CD14-positive monocyte (primary cell): ENCODE results near the gene SNAI3. TPM values are rescaled to one million over a fixed set of nuclear protein-coding genes. Genes with fewer than 3 reads are reported as not detected.

Experiments
- DNase-seq, 3 donors: peaks; one replicate each; pipeline ENCODE4 v3.0.0-alpha.2; 2011 to 2022
- H2AFZ ChIP-seq: 2 replicates; pipeline ENCODE4 v1.6.0; 2012; ENCODE audit warnings: mild to moderate bottlenecking, low read depth, low read length, inconsistent platforms; ENCODE audit not compliant: insufficient read depth, poor library complexity, severe bottlenecking
- H3K27ac ChIP-seq, 2 donors: 1 replicate in 1 of 2; 2 replicates in 1 of 2; pipeline ENCODE4 v1.5.1; 2012 to 2013; ENCODE audit warnings: low read length in 2 of 2, control low read depth in 1 of 2, inconsistent platforms in 1 of 2, low read depth in 1 of 2, mild to moderate bottlenecking in 1 of 2
- H3K27me3 ChIP-seq, 2 donors: one replicate each; pipeline versions ENCODE4 v1.6.0 to v1.6.1; 2011 to 2013; ENCODE audit warnings: low read length in 2 of 2; ENCODE audit not compliant: control insufficient read depth in 2 of 2, insufficient read depth in 2 of 2
- H3K36me3 ChIP-seq, 2 donors: replicated peaks in 1 of 2; 1 replicate in 1 of 2; 2 replicates in 1 of 2; pipeline versions ENCODE4 v1.5.1 to v1.6.1; 2012 to 2013; ENCODE audit warnings: low read length in 2 of 2, control low read depth in 1 of 2, inconsistent platforms in 1 of 2, mild to moderate bottlenecking in 1 of 2; ENCODE audit not compliant: insufficient read depth in 2 of 2, control insufficient read depth in 1 of 2
- H3K4me1 ChIP-seq, 2 donors: 1 replicate in 1 of 2; 2 replicates in 1 of 2; pipeline versions ENCODE4 v1.5.1 to v1.6.1; 2012 to 2013; ENCODE audit warnings: low read length in 2 of 2, control low read depth in 1 of 2, inconsistent platforms in 1 of 2, mild to moderate bottlenecking in 1 of 2, moderate library complexity in 1 of 2; ENCODE audit not compliant: insufficient read depth in 2 of 2, control insufficient read depth in 1 of 2
- H3K4me2 ChIP-seq: replicated peaks from 2 replicates; pipeline ENCODE3; 2012; ENCODE audit warnings: low read length, moderate library complexity, mild to moderate bottlenecking; ENCODE audit not compliant: poor library complexity, severe bottlenecking; ENCODE audit errors: extremely low read depth
- H3K4me3 ChIP-seq, 3 experiments: fragments of 200-600 bp in 1 of 3; sonication (generic) in 1 of 3; replicated peaks in 1 of 3; 1 replicate in 2 of 3; 2 replicates in 1 of 3; pipeline ENCODE4 v1.5.1; 2011 to 2013; ENCODE audit warnings: low read length in 3 of 3, mild to moderate bottlenecking in 3 of 3, control low read depth in 2 of 3, low read depth in 2 of 3, inconsistent platforms in 1 of 3, moderate library complexity in 1 of 3
- H3K79me2 ChIP-seq: 2 replicates; pipeline ENCODE4 v1.6.0; 2012; ENCODE audit warnings: mild to moderate bottlenecking, control low read depth, inconsistent platforms, low read length, moderate library complexity; ENCODE audit not compliant: insufficient read depth
- H3K9ac ChIP-seq: 2 replicates; pipeline ENCODE4 v1.6.0; 2017; ENCODE audit warnings: low read length, mild to moderate bottlenecking; ENCODE audit not compliant: insufficient read depth, poor library complexity, severe bottlenecking
- H3K9me3 ChIP-seq, 2 donors: replicated peaks in 1 of 2; 1 replicate in 1 of 2; 2 replicates in 1 of 2; pipeline versions ENCODE4 v1.5.1 to v1.6.1; 2012 to 2013; ENCODE audit warnings: low read length in 2 of 2, control low read depth in 1 of 2; ENCODE audit not compliant: control insufficient read depth in 1 of 2, insufficient read depth in 1 of 2
- H4K20me1 ChIP-seq: 2 replicates; pipeline ENCODE4 v1.6.0; 2012; ENCODE audit warnings: mild to moderate bottlenecking, low read length, control low read depth, moderate library complexity; ENCODE audit not compliant: insufficient read depth
- H3K27ac Mint-ChIP-seq, 7 donors: one replicate each; pipeline ENCODE4 v1.8.0; 2020; ENCODE audit warnings: mild to moderate bottlenecking in 7 of 7, mixed read lengths in 7 of 7, moderate library complexity in 6 of 7, inconsistent platforms in 2 of 7
- H3K27me3 Mint-ChIP-seq, 3 donors: one replicate each; pipeline ENCODE4 v1.8.0; 2021 to 2022; ENCODE audit warnings: low read depth in 3 of 3, mild to moderate bottlenecking in 3 of 3, mixed read lengths in 3 of 3, moderate library complexity in 3 of 3, inconsistent platforms in 1 of 3
- H3K36me3 Mint-ChIP-seq, 2 donors: one replicate each; pipeline ENCODE4 v1.8.0; 2020; ENCODE audit warnings: mixed read lengths in 2 of 2, inconsistent platforms in 1 of 2, mild to moderate bottlenecking in 1 of 2
- H3K4me1 Mint-ChIP-seq: one replicate; pipeline ENCODE4 v1.8.0; 2020; ENCODE audit warnings: mild to moderate bottlenecking, mixed read lengths
- H3K4me3 Mint-ChIP-seq, 2 donors: one replicate each; pipeline ENCODE4 v1.8.0; 2020; ENCODE audit warnings: mild to moderate bottlenecking in 2 of 2, mixed read lengths in 2 of 2, moderate library complexity in 1 of 2
- H3K9me3 Mint-ChIP-seq, 7 donors: one replicate each; pipeline ENCODE4 v1.8.0; 2020 to 2022; ENCODE audit warnings: mixed read lengths in 7 of 7, mild to moderate bottlenecking in 6 of 7, moderate library complexity in 6 of 7, inconsistent platforms in 2 of 7
- CTCF ChIP-seq: fragments of 200-600 bp; IDR thresholded peaks from one replicate; pipeline ENCODE4 v1.8.0; 2022; ENCODE audit warnings: antibody characterized with exemption, mild to moderate bottlenecking
- WGBS: methylation state at CpG from one replicate; pipeline ENCODE4 v1.1.5; 2013; ENCODE audit warnings: missing lambda C conversion rate; ENCODE audit not compliant: insufficient coverage; 5-methylcytosine and 5-hydroxymethylcytosine counted together
- intact Hi-C, 2 donors: fragments of 100-400 bp; cut with micrococcal nuclease; formaldehyde crosslinking; loops; one replicate each; pipeline versions ENCODE4 v1.15.0 to v1.15.1; 2023
- polyA plus RNA-seq, 3 donors: library from polyadenylated mRNA; depleted of rRNA in 1 of 3; unstranded in 2 of 3; stranded (reverse) in 1 of 3; fragments of 300-500 nt in 2 of 3; fragments of >200 nt in 1 of 3; fragmentation: Illumina TruSeq in 2 of 3; gene quantifications; 1 replicate in 2 of 3; 2 replicates in 1 of 3; pipeline ENCODE4 v1.2.3, GENCODE V29; 2012 to 2021

SNAI3 gene
- polyA plus RNA-seq, 3 donors: 4.2 to 6.4 (median 5.3) TPM

GRCh38 chr16:88691129-88691813, 5.0 kb upstream of the SNAI3 start:
- Mint-ChIP-seq H3K27ac (peak overlapping the region in 5 of 7 donors; percentile 28 to 87 (median 73)), H3K27me3 (peaks cover 13 to 19% (median 15%) of the 10 kb centered on the region in 3 donors), H3K4me3 (peak overlapping the region in 1 of 2 donors; percentile 42), H3K9me3 (no peaks in the 10 kb centered on the region), H3K4me1 (peaks cover 52% of the 10 kb centered on the region), H3K36me3 (peaks cover 19 to 22% of the 10 kb centered on the region in 2 donors)
- Histone ChIP-seq H3K27me3 (no peaks in the 10 kb centered on the region), H4K20me1 (peaks cover 19% of the 10 kb centered on the region), H3K4me3 (peak overlapping the region in 1 of 3 experiments; percentile 19), H2AFZ (no peak overlapping the region), H3K9ac (no peak overlapping the region), H3K9me3 (no peaks in the 10 kb centered on the region), H3K36me3 (peaks cover 11 to 16% of the 10 kb centered on the region in 2 donors), H3K79me2 (no peaks in the 10 kb centered on the region), H3K27ac (no peak overlapping the region), H3K4me2 (peak overlapping the region; percentile 47), H3K4me1 (peaks cover 43 to 47% of the 10 kb centered on the region in 2 donors)
- intact Hi-C loops: no loop called here
- 71% methylated on average over 33 of the region's 33 CpGs for WGBS
- TF ChIP-seq CTCF: no peak
- no peak for DNase-seq

- Mint-ChIP-seq H3K9me3 (no peaks in the 10 kb centered on the region), H3K4me3 (peak overlapping the region in 1 of 2 donors; percentile 19), H3K27ac (peak overlapping the region in 4 of 7 donors; percentile 63 to 83 (median 76)), H3K27me3 (peaks cover 13 to 19% (median 15%) of the 10 kb centered on the region in 3 donors), H3K36me3 (peaks cover 11 to 15% of the 10 kb centered on the region in 2 donors), H3K4me1 (peaks cover 52% of the 10 kb centered on the region)
- peaks cover 12% of the 10 kb centered on the region for H4K20me1 ChIP-seq
- no peak overlapping the region for H3K4me3 ChIP-seq
- intact Hi-C loops: no loop called here
- H3K4me1 ChIP-seq: peaks cover 48 to 51% of the 10 kb centered on the region in 2 donors
- H3K9me3 ChIP-seq: no peaks in the 10 kb centered on the region
- H3K36me3 ChIP-seq: peaks cover 4 to 8% of the 10 kb centered on the region in 2 donors
- H3K9ac ChIP-seq: no peak overlapping the region
- WGBS: 84% methylated on average over 17 of the region's 21 CpGs
- H3K79me2 ChIP-seq: peaks cover 6% of the 10 kb centered on the region
- no peaks in the 10 kb centered on the region for H3K27me3 ChIP-seq
- TF ChIP-seq CTCF: no peak
- no peak overlapping the region for H3K27ac ChIP-seq
- H2AFZ ChIP-seq: no peak overlapping the region
- H3K4me2 ChIP-seq: no peak overlapping the region
- no peak for DNase-seq
Measured at GRCh38 chr16:88690341-88691128, 4.2 kb upstream of the SNAI3 start.
